Endothelial cell of umbilical vein (primary cell): ENCODE results near the gene KATNB1.

Experiments used
- CTCF ChIP-seq, 2 donors: IDR thresholded peaks; 1 replicate in 1 of 2; 2 replicates in 1 of 2; pipeline ENCODE4 v1.5.1; 2011; ENCODE audit warnings: low read length in 2 of 2, mild to moderate bottlenecking in 2 of 2, moderate library complexity in 2 of 2, control low read depth in 1 of 2, inconsistent platforms in 1 of 2, low read depth in 1 of 2; ENCODE audit not compliant: insufficient read depth in 1 of 2; ENCODE audit errors: extremely low read depth in 1 of 2
- EZH2 ChIP-seq: IDR thresholded peaks from 2 replicates; pipeline ENCODE4 v1.6.1; 2012; ENCODE audit warnings: borderline replicate concordance, low read depth, mild to moderate bottlenecking, moderate library complexity, low read length, inconsistent platforms; ENCODE audit not compliant: severe bottlenecking
- FOS ChIP-seq: IDR thresholded peaks from 2 replicates; pipeline ENCODE4 v1.6.1; 2011; ENCODE audit warnings: mild to moderate bottlenecking, low read length, moderate library complexity, borderline replicate concordance; ENCODE audit not compliant: insufficient read depth
- GATA2 ChIP-seq: IDR thresholded peaks from 2 replicates; pipeline ENCODE4 v1.7.0; 2011; ENCODE audit warnings: low read depth, mild to moderate bottlenecking, moderate library complexity, mixed read lengths, low read length; ENCODE audit not compliant: insufficient read length, insufficient read depth
- JUN ChIP-seq: IDR thresholded peaks from 2 replicates; pipeline ENCODE4 v1.6.1; 2011; ENCODE audit warnings: borderline replicate concordance, low read depth; ENCODE audit not compliant: insufficient read length, insufficient read depth
- MAX ChIP-seq: IDR thresholded peaks from 2 replicates; pipeline ENCODE4 v1.6.1; 2011; ENCODE audit not compliant: insufficient read depth, insufficient read length
- POLR2A ChIP-seq: IDR thresholded peaks from 2 replicates; pipeline ENCODE4 v1.6.1; 2012; ENCODE audit warnings: low read depth, mild to moderate bottlenecking, control low read depth, low read length
- POLR2AphosphoS5 ChIP-seq: IDR thresholded peaks from 2 replicates; pipeline ENCODE4 v1.6.1; 2012; ENCODE audit warnings: low read depth, mild to moderate bottlenecking, control low read depth, low read length, moderate library complexity; ENCODE audit not compliant: insufficient read depth

GRCh38 chr16:57730771-57731730 lies 4.5 kb upstream of the KATNB1 start:
- TF ChIP-seq CTCF (IDR thresholded peaks at IDR 0.05; ENCODE audit: extremely low read depth in 1 of 2, insufficient read depth in 1 of 2, low read depth in 1 of 2, low read length in 2 of 2) (no peak), POLR2A (no peak), MAX (no peak), EZH2 (no peak), POLR2AphosphoS5 (no peak), FOS (no peak), GATA2 (no peak), JUN (no peak)
